Stomach (tissue), 9 donors: Measurements from ENCODE around the gene ZNF497. TPM values are rescaled to one million over a fixed set of nuclear protein-coding genes. Genes with fewer than 3 reads are reported as not detected.
"Not testable (repeated sequence)": the region's sequence is repeated elsewhere in the genome, so short reads cannot be mapped to it uniquely, and the experiment has no call there.

ENCODE experiments used
- DNase-seq, 2 donors: peaks; one replicate each; pipeline versions ENCODE4 v3.0.0 to v3.0.0-alpha.2; 2013 to 2019
- H3K27ac ChIP-seq, 5 donors: fragments of 200-600 bp in 4 of 5; sonication (generic) in 4 of 5; one replicate each; pipeline ENCODE4 v1.5.1; 2013 to 2019; ENCODE audit warnings: mild to moderate bottlenecking in 1 of 5, moderate library complexity in 1 of 5
- H3K27me3 ChIP-seq, 3 donors: fragments of 200-600 bp; sonication (generic); one replicate each; pipeline ENCODE4 v1.5.1; 2017 to 2019; ENCODE audit warnings: mixed run types in 1 of 3
- H3K36me3 ChIP-seq, 4 donors: fragments of 200-600 bp; sonication (generic); 1 replicate in 3 of 4; 2 replicates in 1 of 4; pipeline ENCODE4 v1.5.1; 2016 to 2019
- H3K4me1 ChIP-seq, 4 donors: fragments of 200-600 bp; sonication (generic); one replicate each; pipeline ENCODE4 v1.5.1; 2016 to 2019
- H3K4me3 ChIP-seq, 4 donors: fragments of 200-600 bp; sonication (generic) in 3 of 4; one replicate each; pipeline ENCODE4 v1.5.1; 2016 to 2019; ENCODE audit warnings: mild to moderate bottlenecking in 1 of 4
- H3K9me3 ChIP-seq, 4 donors: fragments of 200-600 bp; sonication (generic); one replicate each; pipeline ENCODE4 v1.5.1; 2016 to 2019
- EP300 ChIP-seq: sonication (generic); formaldehyde crosslinking; IDR thresholded peaks from one replicate; pipeline ENCODE4 v1.6.1; 2017; ENCODE audit warnings: antibody characterized with exemption
- POLR2A ChIP-seq, 4 donors: fragments of 450-650 bp; IDR thresholded peaks; one replicate each; pipeline ENCODE4 v1.6.1; 2016; ENCODE audit warnings: antibody characterized with exemption in 4 of 4, control low read depth in 2 of 4, mild to moderate bottlenecking in 1 of 4, moderate library complexity in 1 of 4
- POLR2AphosphoS5 ChIP-seq, 3 donors: sonication (generic); formaldehyde crosslinking; IDR thresholded peaks; one replicate each; pipeline ENCODE4 v1.6.1; 2016; ENCODE audit warnings: antibody characterized with exemption in 3 of 3
- WGBS, 5 donors: extraction: QIAGEN DNeasy Blood & Tissue Kit in 3 of 5; methylation state at CpG; one replicate each; pipeline versions ENCODE4 v1.1.5 to v1.1.7; 2013 to 2018; 5-methylcytosine and 5-hydroxymethylcytosine counted together
- intact Hi-C: fragments of 100-400 bp; cut with DNase I; formaldehyde crosslinking; loops from one replicate; pipeline ENCODE4 v1.15.1; 2023; ENCODE audit warnings: low total_unique reads
- polyA plus RNA-seq, 3 donors: library from polyadenylated mRNA; stranded (reverse); fragments of 200-250 nt; gene quantifications; one replicate each; pipeline ENCODE4 v1.2.3, GENCODE V29; 2013
- total RNA-seq, 5 donors: library from RNA; depleted of rRNA; stranded (reverse); fragments of >200 nt; gene quantifications; one replicate each; pipeline versions ENCODE4 v1.1.0 to v1.2.3, GENCODE V29; 2014 to 2016
- TF ChIP-seq, protein P1 (sequence below), 7 experiments: fragments of 450-650 bp in 4 of 7; fragments of 200-600 bp in 3 of 7; sonication (generic) in 3 of 7; IDR thresholded peaks; one replicate each; pipeline ENCODE4 v1.5.1; 2016 to 2019; ENCODE audit warnings: antibody characterized with exemption in 7 of 7, control low read depth in 2 of 7, mild to moderate bottlenecking in 1 of 7
- donor health status: healthy with polysubstance abuse.
- donor health status: Bipolar disorder and iron deficiency.
- donor health status: healthy.

ZNF497 gene
- total and polyA plus RNA-seq, 8 donors: 0.12 to 12.3 (median 1.0) TPM; not detected in 1

DNA sequence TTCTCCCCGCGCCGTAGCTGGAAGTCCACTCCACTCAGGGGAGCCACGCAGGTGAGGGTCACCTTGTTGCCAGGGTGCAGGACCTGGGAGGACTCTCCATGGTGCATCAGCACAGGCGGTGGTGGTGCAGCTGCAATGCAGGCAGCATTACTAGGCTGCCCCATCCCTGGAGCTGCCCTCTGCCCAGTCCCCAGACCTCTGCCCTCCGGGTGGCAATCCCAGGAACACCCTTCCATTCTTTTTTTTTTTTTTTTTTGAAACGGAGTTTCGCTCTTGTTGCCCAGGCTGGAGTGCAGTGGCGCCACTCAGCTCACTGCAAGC lies 11.0 kb downstream of the ZNF497 start:
- no peak overlapping the region for H3K4me3 ChIP-seq
- peaks cover 12 to 51% (median 32%) of the 10 kb centered on the region in 4 donors for H3K4me1 ChIP-seq
- 86 to 96% (median 87%) methylated on average over 9 of the region's 9 CpGs for WGBS, 5 donors
- H3K36me3 ChIP-seq: peaks cover 0 to 7% (median 0%) of the 10 kb centered on the region in 4 donors
- intact Hi-C loops: no loop called here
- peaks cover 2 to 13% (median 8%) of the 10 kb centered on the region in 4 donors for H3K9me3 ChIP-seq
- H3K27ac ChIP-seq: no peak overlapping the region
- peaks cover 5 to 99% (median 42%) of the 10 kb centered on the region in 3 donors for H3K27me3 ChIP-seq
- TF ChIP-seq EP300 (no peak), POLR2AphosphoS5 (IDR thresholded peaks at IDR 0.05) (no peak), POLR2A (IDR thresholded peaks at IDR 0.05) (no peak)
- TF ChIP-seq, protein P1, sequence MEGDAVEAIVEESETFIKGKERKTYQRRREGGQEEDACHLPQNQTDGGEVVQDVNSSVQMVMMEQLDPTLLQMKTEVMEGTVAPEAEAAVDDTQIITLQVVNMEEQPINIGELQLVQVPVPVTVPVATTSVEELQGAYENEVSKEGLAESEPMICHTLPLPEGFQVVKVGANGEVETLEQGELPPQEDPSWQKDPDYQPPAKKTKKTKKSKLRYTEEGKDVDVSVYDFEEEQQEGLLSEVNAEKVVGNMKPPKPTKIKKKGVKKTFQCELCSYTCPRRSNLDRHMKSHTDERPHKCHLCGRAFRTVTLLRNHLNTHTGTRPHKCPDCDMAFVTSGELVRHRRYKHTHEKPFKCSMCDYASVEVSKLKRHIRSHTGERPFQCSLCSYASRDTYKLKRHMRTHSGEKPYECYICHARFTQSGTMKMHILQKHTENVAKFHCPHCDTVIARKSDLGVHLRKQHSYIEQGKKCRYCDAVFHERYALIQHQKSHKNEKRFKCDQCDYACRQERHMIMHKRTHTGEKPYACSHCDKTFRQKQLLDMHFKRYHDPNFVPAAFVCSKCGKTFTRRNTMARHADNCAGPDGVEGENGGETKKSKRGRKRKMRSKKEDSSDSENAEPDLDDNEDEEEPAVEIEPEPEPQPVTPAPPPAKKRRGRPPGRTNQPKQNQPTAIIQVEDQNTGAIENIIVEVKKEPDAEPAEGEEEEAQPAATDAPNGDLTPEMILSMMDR (IDR thresholded peaks at IDR 0.05): no peak
- no peak for DNase-seq

DNA sequence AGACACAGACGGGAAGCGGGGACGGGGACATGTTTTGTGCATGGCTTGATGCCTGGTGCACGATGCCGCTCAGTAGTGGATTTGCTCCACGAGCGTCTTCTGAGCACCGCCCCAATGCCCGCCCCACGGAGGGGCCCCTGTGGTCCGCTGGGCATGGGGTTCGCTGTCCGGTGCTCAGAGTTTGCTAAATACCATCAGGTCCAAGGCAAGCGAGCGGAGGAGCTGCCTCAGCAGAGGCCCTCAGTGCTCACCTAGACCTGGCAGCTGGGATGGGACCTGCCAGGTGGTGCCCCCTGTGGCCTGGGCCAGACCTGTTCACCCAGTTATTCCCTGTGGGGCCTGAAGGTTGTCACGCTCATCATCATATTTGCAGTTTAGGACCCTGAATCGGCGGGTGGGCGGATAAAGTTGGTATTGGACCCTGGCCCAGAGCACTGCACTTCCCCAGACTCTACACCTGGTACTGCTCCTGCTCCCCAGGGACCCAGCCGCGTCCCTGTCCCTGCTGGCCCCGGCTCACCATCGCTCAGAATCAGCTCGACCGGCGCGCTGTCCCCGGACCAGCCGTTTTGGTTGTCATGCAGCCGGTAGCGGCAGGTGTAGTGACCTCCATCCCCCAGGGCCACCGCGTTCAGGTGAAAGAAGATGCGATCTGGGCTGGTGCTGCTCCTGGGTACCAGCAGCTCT lies 11.5 kb downstream of the ZNF497 start:
- Histone ChIP-seq H3K4me1 (peaks cover 7 to 51% (median 26%) of the 10 kb centered on the region in 4 donors), H3K27me3 (peaks cover 5 to 99% (median 37%) of the 10 kb centered on the region in 3 donors)
- WGBS, 5 donors: 65 to 79% (median 66%) methylated on average over 23 to 34 of the region's 34 CpGs

DNA sequence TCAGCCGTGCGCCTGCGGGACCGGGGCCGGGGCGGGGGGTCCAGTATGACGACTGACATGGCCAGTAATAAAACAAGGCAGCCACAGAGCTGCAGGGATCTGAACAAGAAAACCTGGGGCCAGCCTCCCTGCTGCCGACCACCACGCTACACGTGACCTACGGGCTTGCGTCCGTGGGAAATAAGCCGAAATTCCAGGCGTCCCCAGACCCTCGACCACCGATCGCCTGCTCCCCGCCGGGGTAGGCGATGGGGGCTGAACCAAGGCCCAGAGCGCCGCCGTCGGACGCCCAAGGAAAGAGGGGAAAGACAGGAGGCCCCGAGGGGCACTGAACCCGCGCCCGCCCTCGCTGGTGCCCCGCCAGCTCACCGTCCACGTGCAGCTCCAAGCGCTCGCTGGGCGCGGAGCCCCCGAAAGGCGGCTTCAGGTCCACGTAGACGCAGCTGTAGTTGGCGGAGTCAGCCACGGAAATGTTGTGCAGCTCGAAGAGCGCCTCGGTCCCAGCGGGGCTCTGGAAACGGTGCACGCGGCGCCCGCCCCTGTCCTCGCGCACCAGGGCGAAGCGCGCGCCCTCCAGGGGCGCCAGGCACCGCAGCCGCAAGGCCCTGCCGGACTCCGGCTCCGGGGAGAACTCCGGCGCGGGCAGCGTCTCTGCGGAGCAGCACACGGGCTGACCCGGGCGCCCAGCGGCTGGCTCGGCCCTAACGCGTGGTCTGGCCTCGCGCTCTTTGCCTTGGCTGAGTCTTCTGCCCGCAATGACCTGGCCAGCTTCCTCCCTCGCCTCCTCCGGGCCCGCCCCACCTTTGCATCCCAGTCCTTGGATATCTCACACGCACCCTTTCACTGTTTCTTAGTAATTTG lies 12.3 kb downstream of the ZNF497 start:
- Histone ChIP-seq H3K9me3 (peaks cover 0 to 7% (median 0%) of the 10 kb centered on the region in 4 donors), H3K4me1 (peaks cover 5 to 45% (median 23%) of the 10 kb centered on the region in 4 donors), H3K27ac (no peak overlapping the region), H3K36me3 (peaks cover 0 to 7% (median 0%) of the 10 kb centered on the region in 4 donors), H3K27me3 (peaks cover 5 to 99% (median 35%) of the 10 kb centered on the region in 3 donors), H3K4me3 (peak overlapping the region in 2 of 4 donors; percentile 22 to 24)
- DNase-seq: peak in 1 of 2 donors; percentile 61
- intact Hi-C loops: no loop called here
- no peak for TF ChIP-seq POLR2A (IDR thresholded peaks at IDR 0.05)
- TF ChIP-seq POLR2AphosphoS5 (IDR thresholded peaks at IDR 0.05): no peak
- no peak for TF ChIP-seq EP300
- TF ChIP-seq, protein P1 (IDR thresholded peaks at IDR 0.05): no peak
- WGBS, 5 donors: 20 to 52% (median 32%) methylated on average over 50 to 84 of the region's 84 CpGs

More for the DNA sequence above, 11.5 kb downstream of the ZNF497 start:
- intact Hi-C loops: no loop called here
- H3K36me3 ChIP-seq: peaks cover 0 to 7% (median 0%) of the 10 kb centered on the region in 4 donors
- H3K4me3 ChIP-seq: no peak overlapping the region
- DNase-seq: no peak
- no peak overlapping the region for H3K27ac ChIP-seq
- H3K9me3 ChIP-seq: peaks cover 1 to 8% (median 3%) of the 10 kb centered on the region in 4 donors
- TF ChIP-seq EP300: no peak
- no peak for TF ChIP-seq POLR2A (IDR thresholded peaks at IDR 0.05)
- TF ChIP-seq POLR2AphosphoS5 (IDR thresholded peaks at IDR 0.05): no peak
- TF ChIP-seq, protein P1 (IDR thresholded peaks at IDR 0.05): no peak

DNA sequence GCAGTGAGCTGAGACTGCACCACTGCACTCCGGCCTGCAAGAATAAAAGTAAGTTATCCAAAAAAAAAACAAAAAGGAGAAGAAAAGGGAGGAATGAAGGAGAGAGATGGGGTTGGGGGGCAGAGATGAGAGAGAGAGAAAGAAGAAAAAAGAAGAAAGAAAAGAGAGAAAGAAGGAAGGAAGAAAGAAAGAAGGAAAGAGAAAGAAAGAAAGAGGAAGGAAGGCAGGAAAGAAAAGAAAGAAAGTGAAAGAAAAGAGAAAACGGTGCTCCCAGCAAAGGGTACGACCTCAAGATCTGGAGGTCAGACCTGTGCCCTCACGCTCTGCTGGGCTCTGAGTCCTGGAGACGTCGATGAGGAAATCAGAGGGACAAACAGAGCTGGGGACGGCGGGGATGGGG lies 13.0 kb downstream of the ZNF497 start:
- H3K27me3 ChIP-seq: peaks cover 5 to 99% (median 35%) of the 10 kb centered on the region in 3 donors
- intact Hi-C loops: no loop called here
- H3K4me3 ChIP-seq: no peak overlapping the region
- H3K36me3 ChIP-seq: peaks cover 0 to 7% (median 0%) of the 10 kb centered on the region in 4 donors
- peaks cover 5 to 45% (median 23%) of the 10 kb centered on the region in 4 donors for H3K4me1 ChIP-seq
- peaks cover 0 to 7% (median 0%) of the 10 kb centered on the region in 4 donors for H3K9me3 ChIP-seq
- DNase-seq: no peak
- H3K27ac ChIP-seq: no peak overlapping the region
- TF ChIP-seq POLR2A (IDR thresholded peaks at IDR 0.05) (no peak), EP300 (no peak)
- WGBS, 5 donors: 40 to 53% (median 45%) methylated on average over 8 of the region's 8 CpGs

DNA sequence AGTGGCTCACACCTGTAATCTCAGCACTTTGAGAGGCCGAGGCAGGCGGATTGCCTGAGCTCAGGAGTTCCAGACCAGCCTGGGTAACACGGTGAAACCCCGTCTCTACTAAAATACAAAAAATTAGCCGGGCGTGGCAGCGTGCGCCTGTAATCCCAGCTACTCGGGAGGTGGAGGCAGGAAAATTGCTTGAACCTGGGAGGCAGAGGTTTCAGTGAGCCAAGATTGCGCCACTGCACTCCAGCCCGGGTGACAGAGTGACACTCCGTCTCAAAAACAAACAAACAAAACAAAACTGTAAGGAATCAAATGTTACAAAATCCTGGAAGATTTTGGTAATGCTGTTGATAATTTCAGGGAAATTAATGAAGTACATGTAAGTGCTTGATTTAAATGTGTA lies 14.5 kb downstream of the ZNF497 start:
- H3K36me3 ChIP-seq, intact Hi-C loops, DNase-seq, H3K9me3 ChIP-seq: not testable (repeated sequence)
- peaks cover 5 to 88% (median 35%) of the 10 kb centered on the region in 3 donors for H3K27me3 ChIP-seq
- 14 to 30% (median 23%) methylated on average over 12 of the region's 12 CpGs for WGBS, 5 donors
- H3K4me3 ChIP-seq: peak overlapping the region; percentile 49 to 59 (median 53)
- peak overlapping the region in 4 of 5 donors; percentile 37 to 85 (median 76) for H3K27ac ChIP-seq
- peaks cover 5 to 45% (median 23%) of the 10 kb centered on the region in 4 donors for H3K4me1 ChIP-seq
